IMR-90 (cell line): Measurements from ENCODE around the gene IL20RA.

ENCODE experiments used
- CTCF ChIP-seq: conservative IDR thresholded peaks from 2 replicates; pipeline ENCODE4 v1.5.1; 2012; ENCODE audit warnings: mild to moderate bottlenecking, low read depth, low read length, improper control_type of control experiment
- ELK1 ChIP-seq: fragments of 150-350 bp; IDR thresholded peaks from 2 replicates; pipeline ENCODE4 v1.6.1; 2016; ENCODE audit warnings: low read depth, mild to moderate bottlenecking, low read length, moderate library complexity, borderline replicate concordance
- MAFK ChIP-seq: IDR thresholded peaks from 2 replicates; pipeline ENCODE4 v1.6.1; 2012; ENCODE audit warnings: low read depth, low read length, improper control_type of control experiment
- MAZ ChIP-seq: IDR thresholded peaks from 2 replicates; pipeline ENCODE4 v1.6.1; 2012; ENCODE audit warnings: low read depth, mild to moderate bottlenecking, low read length, improper control_type of control experiment, moderate library complexity, borderline replicate concordance
- MXI1 ChIP-seq: IDR thresholded peaks from 2 replicates; pipeline ENCODE4 v1.6.1; 2012; ENCODE audit warnings: low read depth, mild to moderate bottlenecking, low read length, moderate library complexity, borderline replicate concordance
- POLR2A ChIP-seq: IDR thresholded peaks from 2 replicates; pipeline ENCODE4 v1.6.1; 2012; ENCODE audit warnings: mild to moderate bottlenecking, low read depth, low read length
- RAD21 ChIP-seq: IDR thresholded peaks from 2 replicates; pipeline ENCODE4 v1.6.1; 2012; ENCODE audit warnings: low read length, improper control_type of control experiment
- RFX5 ChIP-seq: IDR thresholded peaks from 2 replicates; pipeline ENCODE4 v1.8.0; 2012; ENCODE audit warnings: low read depth, mild to moderate bottlenecking, low read length, moderate library complexity
- TF ChIP-seq, protein P1 (sequence below): fragments of 150-350 bp; IDR thresholded peaks from 2 replicates; pipeline ENCODE4 v1.6.1; 2017; ENCODE audit warnings: mild to moderate bottlenecking, antibody characterized with exemption, low read length, low read depth

DNA sequence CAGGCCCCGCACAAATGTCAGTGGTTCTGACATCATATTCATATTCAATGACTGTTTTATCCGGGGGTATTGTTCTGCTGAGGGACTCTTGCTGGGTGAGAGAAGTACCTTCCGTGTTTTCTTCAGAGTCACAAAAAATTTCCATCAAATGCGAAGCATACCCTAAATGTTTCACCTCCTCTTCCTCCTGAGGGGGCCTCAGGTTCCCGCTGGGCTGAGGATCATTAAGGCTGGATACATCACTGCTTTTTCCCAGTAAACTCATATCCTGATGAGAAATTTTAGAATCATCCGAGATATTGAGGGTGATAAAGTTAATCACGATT is 42.8 kb downstream of the IL20RA start:
- TF ChIP-seq RFX5 (no peak), POLR2A (no peak), CTCF (no peak), MAFK (no peak), RAD21 (no peak), ELK1 (no peak), MXI1 (no peak), MAZ (no peak)
- TF ChIP-seq, protein P1, sequence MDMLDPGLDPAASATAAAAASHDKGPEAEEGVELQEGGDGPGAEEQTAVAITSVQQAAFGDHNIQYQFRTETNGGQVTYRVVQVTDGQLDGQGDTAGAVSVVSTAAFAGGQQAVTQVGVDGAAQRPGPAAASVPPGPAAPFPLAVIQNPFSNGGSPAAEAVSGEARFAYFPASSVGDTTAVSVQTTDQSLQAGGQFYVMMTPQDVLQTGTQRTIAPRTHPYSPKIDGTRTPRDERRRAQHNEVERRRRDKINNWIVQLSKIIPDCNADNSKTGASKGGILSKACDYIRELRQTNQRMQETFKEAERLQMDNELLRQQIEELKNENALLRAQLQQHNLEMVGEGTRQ = no peak
